Measurements from ENCODE around the gene MLH1.

MLH1 gene

DNA sequence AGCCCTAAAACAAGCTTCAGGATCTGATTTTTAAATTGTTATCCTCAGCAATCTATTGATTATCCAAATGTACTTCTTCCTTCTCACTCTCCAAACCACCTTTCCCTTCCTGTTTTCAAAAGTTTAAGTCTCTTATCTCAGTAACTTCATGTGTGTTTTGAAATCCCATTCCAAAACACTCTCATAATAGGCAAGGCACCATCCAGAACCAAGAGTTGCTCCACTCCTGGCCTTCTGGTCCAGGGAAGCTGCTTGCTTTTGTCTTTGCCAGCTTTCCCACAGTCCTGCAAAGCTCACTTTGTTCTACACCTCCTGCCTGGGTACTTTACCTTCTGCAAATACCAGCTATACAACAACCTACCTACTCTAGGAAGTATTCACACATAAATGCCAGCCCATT is 63.5 kb downstream of the MLH1 start:
- Histone ChIP-seq H3K4me1 (ENCODE audit: insufficient read depth, low read length, severe bottlenecking) (no peaks in the 10 kb centered on the region), H3K27me3 (ENCODE audit: insufficient read depth, low read length) (no peaks in the 10 kb centered on the region), H3K9ac (ENCODE audit: low read length) (no peak overlapping the region), H3K27ac (ENCODE audit: low read depth, low read length, poor library complexity, severe bottlenecking) (no peak overlapping the region), H3F3A (ENCODE audit: insufficient read depth, low read length) (peaks cover 6% of the 10 kb centered on the region; the same call in 1 of the 2 replicates), H3K79me2 (ENCODE audit: insufficient read depth, low read length) (no peaks in the 10 kb centered on the region), H3K4me2 (ENCODE audit: low read length) (no peak overlapping the region), H3K9me3 (ENCODE audit: low read length) (no peaks in the 10 kb centered on the region), H3K4me3 (ENCODE audit: low read depth, low read length, poor library complexity, severe bottlenecking) (no peak overlapping the region), H3K36me3 (ENCODE audit: insufficient read depth, low read length) (peaks cover 47% of the 10 kb centered on the region), H4K20me1 (ENCODE audit: insufficient read depth, low read length) (no peaks in the 10 kb centered on the region), H2AFZ (ENCODE audit: low read length) (no peak overlapping the region), H3K9me2 (ENCODE audit: low read depth, low read length) (no peaks in the 10 kb centered on the region)
- TF ChIP-seq, protein P1, sequence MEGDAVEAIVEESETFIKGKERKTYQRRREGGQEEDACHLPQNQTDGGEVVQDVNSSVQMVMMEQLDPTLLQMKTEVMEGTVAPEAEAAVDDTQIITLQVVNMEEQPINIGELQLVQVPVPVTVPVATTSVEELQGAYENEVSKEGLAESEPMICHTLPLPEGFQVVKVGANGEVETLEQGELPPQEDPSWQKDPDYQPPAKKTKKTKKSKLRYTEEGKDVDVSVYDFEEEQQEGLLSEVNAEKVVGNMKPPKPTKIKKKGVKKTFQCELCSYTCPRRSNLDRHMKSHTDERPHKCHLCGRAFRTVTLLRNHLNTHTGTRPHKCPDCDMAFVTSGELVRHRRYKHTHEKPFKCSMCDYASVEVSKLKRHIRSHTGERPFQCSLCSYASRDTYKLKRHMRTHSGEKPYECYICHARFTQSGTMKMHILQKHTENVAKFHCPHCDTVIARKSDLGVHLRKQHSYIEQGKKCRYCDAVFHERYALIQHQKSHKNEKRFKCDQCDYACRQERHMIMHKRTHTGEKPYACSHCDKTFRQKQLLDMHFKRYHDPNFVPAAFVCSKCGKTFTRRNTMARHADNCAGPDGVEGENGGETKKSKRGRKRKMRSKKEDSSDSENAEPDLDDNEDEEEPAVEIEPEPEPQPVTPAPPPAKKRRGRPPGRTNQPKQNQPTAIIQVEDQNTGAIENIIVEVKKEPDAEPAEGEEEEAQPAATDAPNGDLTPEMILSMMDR (IDR thresholded peaks at IDR 0.05; ENCODE audit: low read length): no peak
- TF ChIP-seq EZH2 (IDR thresholded peaks at IDR 0.05; ENCODE audit: borderline replicate concordance, low read length): no peak

DNA sequence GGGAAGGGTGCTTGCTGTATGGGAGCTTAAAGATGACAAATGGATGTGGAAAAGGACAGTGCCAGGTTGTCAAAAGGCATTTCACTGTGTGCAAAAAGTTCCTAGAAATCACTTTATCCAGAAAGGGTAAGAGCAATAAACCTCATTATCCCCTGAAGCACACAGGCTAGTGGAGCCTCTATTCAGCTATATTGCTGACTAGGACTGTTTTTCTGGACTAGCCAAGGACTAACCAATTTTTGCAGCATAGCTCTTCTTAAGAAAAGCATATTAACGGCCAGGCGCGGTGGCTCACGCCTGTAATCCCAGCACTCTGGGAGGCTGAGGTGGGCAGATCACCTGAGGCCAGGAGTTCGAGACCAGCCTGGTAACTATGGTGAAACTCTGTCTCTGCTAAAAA is 64.8 kb downstream of the MLH1 start:
- H3K9me3 ChIP-seq (ENCODE audit: low read length): no peaks in the 10 kb centered on the region
- H3K79me2 ChIP-seq (ENCODE audit: insufficient read depth, low read length): no peaks in the 10 kb centered on the region
- no peaks in the 10 kb centered on the region for H4K20me1 ChIP-seq (ENCODE audit: insufficient read depth, low read length)
- H3K4me2 ChIP-seq (ENCODE audit: low read length): no peak overlapping the region
- peaks cover 6% of the 10 kb centered on the region; the same call in 1 of the 2 replicates for H3F3A ChIP-seq (ENCODE audit: insufficient read depth, low read length)
- H3K4me3 ChIP-seq (ENCODE audit: low read depth, low read length, poor library complexity, severe bottlenecking): no peak overlapping the region
- H3K9ac ChIP-seq (ENCODE audit: low read length): no peak overlapping the region
- no peak overlapping the region for H3K27ac ChIP-seq (ENCODE audit: low read depth, low read length, poor library complexity, severe bottlenecking)
- no peak overlapping the region for H2AFZ ChIP-seq (ENCODE audit: low read length)
- no peaks in the 10 kb centered on the region for H3K4me1 ChIP-seq (ENCODE audit: insufficient read depth, low read length, severe bottlenecking)
- TF ChIP-seq, protein P1 (IDR thresholded peaks at IDR 0.05; ENCODE audit: low read length): no peak
- no peak for TF ChIP-seq EZH2 (IDR thresholded peaks at IDR 0.05; ENCODE audit: borderline replicate concordance, low read length)
- H3K9me2 ChIP-seq (ENCODE audit: low read depth, low read length): no peaks in the 10 kb centered on the region
- peaks cover 49% of the 10 kb centered on the region for H3K36me3 ChIP-seq (ENCODE audit: insufficient read depth, low read length)
- H3K27me3 ChIP-seq (ENCODE audit: insufficient read depth, low read length): no peaks in the 10 kb centered on the region

DNA sequence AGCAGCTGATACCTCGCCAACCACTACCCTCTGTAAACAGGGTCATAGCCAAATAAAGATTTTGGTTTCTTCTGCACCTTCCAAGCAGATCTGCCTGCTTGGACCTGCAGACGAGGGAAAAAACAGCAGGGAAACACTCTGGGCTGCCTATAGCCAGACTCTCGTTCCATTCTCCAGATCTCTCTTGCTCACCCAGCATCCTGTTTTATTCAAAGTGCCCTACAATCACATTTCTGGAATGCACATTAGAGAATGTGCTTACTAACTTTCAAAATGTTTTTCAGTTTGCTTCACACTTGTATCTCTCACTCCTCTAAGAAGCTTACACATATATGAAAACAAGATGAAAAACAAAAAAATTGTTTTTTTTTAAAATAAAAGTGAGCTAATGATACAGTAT is 71.4 kb downstream of the MLH1 start:
- H3K27me3 ChIP-seq (ENCODE audit: insufficient read depth, low read length): no peaks in the 10 kb centered on the region
- H3K4me3 ChIP-seq (ENCODE audit: low read depth, low read length, poor library complexity, severe bottlenecking): no peak overlapping the region
- no peak overlapping the region for H3K9ac ChIP-seq (ENCODE audit: low read length)
- H4K20me1 ChIP-seq (ENCODE audit: insufficient read depth, low read length): no peaks in the 10 kb centered on the region
- H3K79me2 ChIP-seq (ENCODE audit: insufficient read depth, low read length): no peaks in the 10 kb centered on the region
- H3K9me3 ChIP-seq (ENCODE audit: low read length): no peaks in the 10 kb centered on the region
- peaks cover 15% of the 10 kb centered on the region; the same call in 1 of the 2 replicates for H3K36me3 ChIP-seq (ENCODE audit: insufficient read depth, low read length)
- no peak overlapping the region for H3K27ac ChIP-seq (ENCODE audit: low read depth, low read length, poor library complexity, severe bottlenecking)
- no peaks in the 10 kb centered on the region for H3K9me2 ChIP-seq (ENCODE audit: low read depth, low read length)
- H3F3A ChIP-seq (ENCODE audit: insufficient read depth, low read length): no peaks in the 10 kb centered on the region
- no peak overlapping the region for H2AFZ ChIP-seq (ENCODE audit: low read length)
- no peaks in the 10 kb centered on the region for H3K4me1 ChIP-seq (ENCODE audit: insufficient read depth, low read length, severe bottlenecking)
- H3K4me2 ChIP-seq (ENCODE audit: low read length): no peak overlapping the region
- TF ChIP-seq, protein P1 (IDR thresholded peaks at IDR 0.05; ENCODE audit: low read length): no peak
- no peak for TF ChIP-seq EZH2 (IDR thresholded peaks at IDR 0.05; ENCODE audit: borderline replicate concordance, low read length)
